Measurements from ENCODE around the gene AHCY. TPM values are rescaled to one million over a fixed set of nuclear protein-coding genes. Genes with fewer than 3 reads are reported as not detected.

The AHCY gene
- total RNA-seq, 5 donors from 2014 or later (not counting 1 experiment from before 2014, with no cell fraction given), result 15.3 to 28.3 (median 23.9) TPM

GRCh38 chr20:34315236-34315635 lies 12.1 kb upstream of the AHCY start:
- ChIA-PET CTCF (interaction anchor here (0.5 to 1.5 kb wide), 2 partner anchors 200 to 455 kb away, joined by 5 read pairs; no protein-coding TSS in a partner anchor), POLR2A (no interaction called here)
- no peak overlapping the region for H3K4me3 ChIP-seq (ENCODE audit: control insufficient read depth in 1 of 2, extremely low read depth in 1 of 2, low read length in 1 of 2)
- peaks cover 0 to 21% of the 10 kb centered on the region in 2 experiments for H3K4me1 ChIP-seq (ENCODE audit: control insufficient read depth in 1 of 2, extremely low read depth in 1 of 2, insufficient read depth in 2 of 2, low read length in 2 of 2)
- Mint-ChIP-seq H3K9me3 (no peaks in the 10 kb centered on the region), H3K4me1 (peaks cover 5 to 15% (median 7%) of the 10 kb centered on the region in 3 donors), H3K27me3 (peaks cover 4 to 19% of the 10 kb centered on the region in 2 donors), H3K27ac (no peak overlapping the region), H3K4me3 (no peak overlapping the region), H3K36me3 (no peaks in the 10 kb centered on the region)
- H3K9me3 ChIP-seq, result no peaks in the 10 kb centered on the region
- no peak for DNase-seq
- H3K27me3 ChIP-seq (replicated peaks in 1 of 2; ENCODE audit: control insufficient read depth in 2 of 2, extremely low read depth in 1 of 2, insufficient read depth in 2 of 2, low read length in 1 of 2), result peaks cover 4 to 23% of the 10 kb centered on the region in 2 experiments
- WGBS (ENCODE audit: insufficient coverage), result 71% methylated on average over 3 of the region's 3 CpGs
- no peak overlapping the region for H3K27ac ChIP-seq (ENCODE audit: low read length)
- no peak for ATAC-seq (replicated peaks in 1 of 4)
- no peaks in the 10 kb centered on the region for H3K36me3 ChIP-seq (ENCODE audit: control insufficient read depth in 2 of 2, extremely low read depth in 1 of 2, insufficient read depth in 1 of 2, low read length in 1 of 2)

- ATAC-seq (replicated peaks in 1 of 4) (peak; percentile 98 to 100 (median 99)), DNase-seq (peak; percentile 67 to 93 (median 82))
- H3K4me3 Mint-ChIP-seq, result peak overlapping the region in 1 of 3 donors; percentile 50
- H3K27ac ChIP-seq (ENCODE audit: low read length), result no peak overlapping the region
- peaks cover 4 to 19% of the 10 kb centered on the region in 2 donors for H3K27me3 Mint-ChIP-seq
- peaks cover 5 to 15% (median 7%) of the 10 kb centered on the region in 3 donors for H3K4me1 Mint-ChIP-seq
- H3K27ac Mint-ChIP-seq, result peak overlapping the region; percentile 24 to 55
- no peaks in the 10 kb centered on the region for H3K36me3 ChIP-seq (ENCODE audit: control insufficient read depth in 2 of 2, extremely low read depth in 1 of 2, insufficient read depth in 1 of 2, low read length in 1 of 2)
- ChIA-PET POLR2A (interaction anchor here in 1 of 2 donors (0.6 to 1.3 kb wide), 3 partner anchors 75 to 1202 kb away, joined by 3 to 8 read pairs (median 7); partner anchors contain the start of gene TP53INP2), CTCF (interaction anchor here (0.5 to 4.7 kb wide), 51 partner anchors 10 to 1819 kb away, joined by 3 to 67 read pairs (median 4); partner anchors contain the start of genes DYNLRB1 (in 2 of the 2), AHCY (in 1 of the 2), ITCH (in 1 of the 2) and TP53INP2 (in 1 of the 2))
- peaks cover 4 to 27% of the 10 kb centered on the region in 2 experiments for H3K27me3 ChIP-seq (replicated peaks in 1 of 2; ENCODE audit: control insufficient read depth in 2 of 2, extremely low read depth in 1 of 2, insufficient read depth in 2 of 2, low read length in 1 of 2)
- no peaks in the 10 kb centered on the region for H3K9me3 ChIP-seq
- no peaks in the 10 kb centered on the region for H3K36me3 Mint-ChIP-seq
- 13% methylated on average over 11 of the region's 14 CpGs for WGBS (ENCODE audit: insufficient coverage)
- H3K4me3 ChIP-seq (ENCODE audit: control insufficient read depth in 1 of 2, extremely low read depth in 1 of 2, low read length in 1 of 2), result no peak overlapping the region
- H3K9me3 Mint-ChIP-seq, result no peaks in the 10 kb centered on the region
- H3K4me1 ChIP-seq (ENCODE audit: control insufficient read depth in 1 of 2, extremely low read depth in 1 of 2, insufficient read depth in 2 of 2, low read length in 2 of 2), result peaks cover 0 to 21% of the 10 kb centered on the region in 2 experiments
Measured at GRCh38 chr20:34312544-34313217, 9.5 kb upstream of the AHCY start.

DNA sequence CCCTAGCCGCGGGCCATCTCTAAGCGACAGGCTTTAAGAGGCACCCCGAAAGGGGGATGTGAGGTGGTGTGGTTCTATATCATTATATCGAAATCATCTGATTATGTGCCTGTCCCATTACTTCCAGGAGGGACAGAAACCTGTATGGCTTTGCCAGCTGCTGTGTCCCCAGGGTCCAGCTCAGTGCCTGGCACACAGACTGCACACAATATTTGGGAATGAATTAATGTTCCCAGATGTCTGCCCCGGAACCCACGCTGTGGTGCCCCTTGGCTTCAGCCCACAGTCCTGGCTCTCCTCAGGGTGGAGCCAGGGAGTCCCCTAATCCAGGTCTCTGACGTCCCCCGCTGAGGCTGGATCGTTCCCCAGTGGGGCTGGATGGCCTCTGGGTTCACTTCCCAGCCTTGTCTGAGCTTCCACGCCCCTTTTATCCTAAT lies 8.9 kb upstream of the AHCY start:
- Histone ChIP-seq H3K4me1 (ENCODE audit: control insufficient read depth in 1 of 2, extremely low read depth in 1 of 2, insufficient read depth in 2 of 2, low read length in 2 of 2) (peaks cover 0 to 21% of the 10 kb centered on the region in 2 experiments), H3K4me3 (ENCODE audit: control insufficient read depth in 1 of 2, extremely low read depth in 1 of 2, low read length in 1 of 2) (no peak overlapping the region), H3K27me3 (replicated peaks in 1 of 2; ENCODE audit: control insufficient read depth in 2 of 2, extremely low read depth in 1 of 2, insufficient read depth in 2 of 2, low read length in 1 of 2) (peaks cover 4 to 27% of the 10 kb centered on the region in 2 experiments), H3K9me3 (no peaks in the 10 kb centered on the region), H3K27ac (ENCODE audit: low read length) (no peak overlapping the region), H3K36me3 (ENCODE audit: control insufficient read depth in 2 of 2, extremely low read depth in 1 of 2, insufficient read depth in 1 of 2, low read length in 1 of 2) (no peaks in the 10 kb centered on the region)
- 17% methylated on average over 6 of the region's 11 CpGs for WGBS (ENCODE audit: insufficient coverage)
- DNase-seq, result no peak
- peaks cover 5 to 15% (median 7%) of the 10 kb centered on the region in 3 donors for H3K4me1 Mint-ChIP-seq
- peak overlapping the region in 1 of 3 donors; percentile 50 for H3K4me3 Mint-ChIP-seq
- ChIA-PET CTCF (interaction anchor here (0.5 to 4.7 kb wide), 37 partner anchors 9 to 1818 kb away, joined by 3 to 67 read pairs (median 5); partner anchors contain the start of genes DYNLRB1 (in 2 of the 2), AHCY (in 1 of the 2), ITCH (in 1 of the 2) and TP53INP2 (in 1 of the 2)), POLR2A (interaction anchor here in 1 of 2 donors (0.6 to 1.3 kb wide), 2 partner anchors 75 to 392 kb away, joined by 3 to 7 read pairs; partner anchors contain the start of gene TP53INP2)
- H3K27ac Mint-ChIP-seq, result no peak overlapping the region
- no peaks in the 10 kb centered on the region for H3K9me3 Mint-ChIP-seq
- ATAC-seq (replicated peaks in 1 of 4), result peak in 1 of 4 experiments; percentile 3
- H3K36me3 Mint-ChIP-seq, result no peaks in the 10 kb centered on the region
- peaks cover 4 to 19% of the 10 kb centered on the region in 2 donors for H3K27me3 Mint-ChIP-seq

GRCh38 chr20:34311118-34312023 lies 8.2 kb upstream of the AHCY start:
- Mint-ChIP-seq H3K9me3 (no peaks in the 10 kb centered on the region), H3K36me3 (no peaks in the 10 kb centered on the region), H3K4me3 (peak overlapping the region in 1 of 3 donors; percentile 50), H3K27me3 (peaks cover 4 to 19% of the 10 kb centered on the region in 2 donors), H3K27ac (no peak overlapping the region), H3K4me1 (peaks cover 5 to 15% (median 7%) of the 10 kb centered on the region in 3 donors)
- ChIA-PET POLR2A (interaction anchor here in 1 of 2 donors (1.3 kb wide), 1 partner anchor 393 kb away, joined by 7 read pairs; the partner anchor contains the start of gene TP53INP2), CTCF (interaction anchor here (0.6 to 4.7 kb wide), 9 partner anchors 10 to 459 kb away, joined by 3 to 67 read pairs (median 16); partner anchors contain the start of genes DYNLRB1 (in 1 of the 2) and ITCH (in 1 of the 2))
- Histone ChIP-seq H3K4me3 (ENCODE audit: control insufficient read depth in 1 of 2, extremely low read depth in 1 of 2, low read length in 1 of 2) (no peak overlapping the region), H3K27ac (ENCODE audit: low read length) (no peak overlapping the region), H3K36me3 (ENCODE audit: control insufficient read depth in 2 of 2, extremely low read depth in 1 of 2, insufficient read depth in 1 of 2, low read length in 1 of 2) (no peaks in the 10 kb centered on the region), H3K9me3 (no peaks in the 10 kb centered on the region), H3K27me3 (replicated peaks in 1 of 2; ENCODE audit: control insufficient read depth in 2 of 2, extremely low read depth in 1 of 2, insufficient read depth in 2 of 2, low read length in 1 of 2) (peaks cover 4 to 27% of the 10 kb centered on the region in 2 experiments), H3K4me1 (ENCODE audit: control insufficient read depth in 1 of 2, extremely low read depth in 1 of 2, insufficient read depth in 2 of 2, low read length in 2 of 2) (peaks cover 0 to 21% of the 10 kb centered on the region in 2 experiments)
- no peak for ATAC-seq (replicated peaks in 1 of 4)
- 52% methylated on average over 17 of the region's 45 CpGs for WGBS (ENCODE audit: insufficient coverage)
- DNase-seq, result peak in 1 of 35 experiments; percentile 7

DNA sequence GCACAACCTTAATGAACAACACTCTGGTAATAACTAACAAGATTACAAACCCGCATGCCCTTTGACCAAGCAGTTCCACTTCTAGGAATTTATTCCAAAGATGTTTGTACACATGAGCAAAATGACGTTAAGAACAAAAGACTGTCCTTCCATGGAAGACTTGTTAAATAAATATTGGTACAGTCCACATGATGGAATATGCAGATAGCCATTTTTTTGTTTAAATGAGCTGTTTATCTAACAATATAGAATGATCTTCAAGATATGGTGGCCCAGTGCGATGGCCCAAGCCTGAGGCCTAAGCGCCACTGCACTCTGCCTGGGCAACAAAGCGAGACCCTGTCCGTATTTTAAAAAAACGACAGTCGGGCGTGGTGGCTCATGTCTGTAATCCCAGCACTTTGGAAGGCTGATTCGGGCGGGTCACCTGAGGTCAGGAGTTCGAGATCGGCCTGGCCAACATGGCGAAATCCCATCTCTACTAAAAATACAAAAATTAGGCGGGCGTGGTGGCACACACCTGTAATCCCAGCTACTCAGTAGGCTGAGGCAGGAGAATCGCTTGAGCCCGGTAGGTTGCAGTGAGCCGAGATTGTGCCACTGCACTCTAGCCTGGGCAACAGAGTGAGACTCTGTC lies 7.4 kb upstream of the AHCY start:
- H3K4me1 ChIP-seq (ENCODE audit: control insufficient read depth in 1 of 2, extremely low read depth in 1 of 2, insufficient read depth in 2 of 2, low read length in 2 of 2), result peaks cover 0 to 21% of the 10 kb centered on the region in 2 experiments
- no peak for ATAC-seq (replicated peaks in 1 of 4)
- H3K9me3 ChIP-seq, result no peaks in the 10 kb centered on the region
- Mint-ChIP-seq H3K27me3 (peaks cover 4 to 19% of the 10 kb centered on the region in 2 donors), H3K9me3 (no peaks in the 10 kb centered on the region), H3K4me3 (no peak overlapping the region), H3K4me1 (peaks cover 5 to 15% (median 7%) of the 10 kb centered on the region in 3 donors), H3K36me3 (no peaks in the 10 kb centered on the region), H3K27ac (no peak overlapping the region)
- CTCF ChIA-PET, result interaction anchor here in 1 of 2 donors (0.6 to 4.7 kb wide), 3 partner anchors 206 to 460 kb away, joined by 3 to 67 read pairs (median 39); partner anchors contain the start of gene DYNLRB1
- H3K27me3 ChIP-seq (replicated peaks in 1 of 2; ENCODE audit: control insufficient read depth in 2 of 2, extremely low read depth in 1 of 2, insufficient read depth in 2 of 2, low read length in 1 of 2), result peaks cover 4 to 27% of the 10 kb centered on the region in 2 experiments
- DNase-seq, result no peak
- H3K4me3 ChIP-seq (ENCODE audit: control insufficient read depth in 1 of 2, extremely low read depth in 1 of 2, low read length in 1 of 2), result no peak overlapping the region
- POLR2A ChIA-PET, result no interaction called here
- WGBS (ENCODE audit: insufficient coverage), result 94% methylated on average over 12 of the region's 19 CpGs
- H3K36me3 ChIP-seq (ENCODE audit: control insufficient read depth in 2 of 2, extremely low read depth in 1 of 2, insufficient read depth in 1 of 2, low read length in 1 of 2), result no peaks in the 10 kb centered on the region
- no peak overlapping the region for H3K27ac ChIP-seq (ENCODE audit: low read length)

Data from T-cell (primary cell).